Small intestine (tissue), 7 donors: ENCODE results near the gene ORC4. TPM values are rescaled to one million over a fixed set of nuclear protein-coding genes. Genes with fewer than 3 reads are reported as not detected.
A peak's percentile ranks its signal among the peaks of the same experiment; 100 is the strongest.

Experiments used
- DNase-seq, 2 donors: peaks; one replicate each; pipeline versions ENCODE4 v3.0.0 to v3.0.0-alpha.2; 2013
- FAIRE-seq: peaks from 2 replicates; lab custom pipeline; 2012; peaks lifted over from hg19 to GRCh38; lab: Jason Lieb, UNC
- H3K27ac ChIP-seq, 3 donors: one replicate each; pipeline ENCODE4 v1.5.1; 2013; ENCODE audit warnings: low read length in 2 of 3, mild to moderate bottlenecking in 2 of 3, control low read depth in 1 of 3, inconsistent platforms in 1 of 3, low read depth in 1 of 3, moderate library complexity in 1 of 3
- H3K27me3 ChIP-seq, 3 donors: one replicate each; pipeline ENCODE4 v1.6.1; 2013; ENCODE audit warnings: low read length in 3 of 3, inconsistent platforms in 1 of 3; ENCODE audit not compliant: control insufficient read depth in 3 of 3, insufficient read depth in 3 of 3
- H3K36me3 ChIP-seq, 3 donors: one replicate each; pipeline ENCODE4 v1.6.1; 2013; ENCODE audit warnings: low read length in 3 of 3, inconsistent platforms in 1 of 3, low read depth in 1 of 3, mild to moderate bottlenecking in 1 of 3, moderate library complexity in 1 of 3; ENCODE audit not compliant: control insufficient read depth in 3 of 3, insufficient read depth in 2 of 3
- H3K4me1 ChIP-seq, 3 donors: one replicate each; pipeline ENCODE4 v1.6.1; 2013; ENCODE audit warnings: low read length in 2 of 3, inconsistent platforms in 1 of 3, low read depth in 1 of 3, mild to moderate bottlenecking in 1 of 3, moderate library complexity in 1 of 3; ENCODE audit not compliant: control insufficient read depth in 3 of 3, insufficient read depth in 2 of 3
- H3K4me3 ChIP-seq, 3 donors: one replicate each; pipeline ENCODE4 v1.5.1; 2013; ENCODE audit warnings: low read length in 3 of 3, control low read depth in 1 of 3, inconsistent platforms in 1 of 3, low read depth in 1 of 3, mild to moderate bottlenecking in 1 of 3, moderate library complexity in 1 of 3
- H3K9me3 ChIP-seq, 2 donors: one replicate each; pipeline ENCODE4 v1.6.1; 2013; ENCODE audit warnings: low read depth in 1 of 2, low read length in 1 of 2; ENCODE audit not compliant: control insufficient read depth in 2 of 2, insufficient read depth in 1 of 2
- WGBS, 3 donors: extraction: QIAGEN DNeasy Blood & Tissue Kit; methylation state at CpG; one replicate each; pipeline ENCODE4 v1.1.7; 2013; 5-methylcytosine and 5-hydroxymethylcytosine counted together
- polyA plus RNA-seq, 4 donors: library from polyadenylated mRNA; stranded (reverse) in 3 of 4; unstranded in 1 of 4; fragments of 200-250 nt in 3 of 4; fragments of 120-200 nt in 1 of 4; gene quantifications; one replicate each; pipeline versions ENCODE4 v1.2.1 to v1.2.3, GENCODE V29; 2013
- donor health status: healthy with polysubstance abuse.
- donor health status: control.
- donor health status: control.
- donor health status: Bipolar disorder and iron deficiency.
- donor health status: healthy.

The ORC4 gene
- polyA plus RNA-seq, 4 donors, result 10.1 to 47.7 (median 13.5) TPM

- 82 to 95% (median 93%) methylated on average over 1 of the region's 1 CpG for WGBS, 3 donors
- FAIRE-seq (no peak), DNase-seq (no peak)
- H3K27me3 ChIP-seq, result no peaks in the 10 kb centered on the region
- no peaks in the 10 kb centered on the region for H3K36me3 ChIP-seq
- no peaks in the 10 kb centered on the region for H3K4me1 ChIP-seq
- no peaks in the 10 kb centered on the region for H3K9me3 ChIP-seq
- H3K27ac ChIP-seq, result no peak overlapping the region
- H3K4me3 ChIP-seq, result no peak overlapping the region
Observed at GRCh38 chr2:148048475-148049221, 28.1 kb upstream of the ORC4 start.

- 71 to 94% (median 72%) methylated on average over 1 of the region's 1 CpG for WGBS, 3 donors
- Histone ChIP-seq H3K36me3 (no peaks in the 10 kb centered on the region), H3K4me3 (no peak overlapping the region), H3K27ac (no peak overlapping the region), H3K9me3 (no peaks in the 10 kb centered on the region), H3K27me3 (no peaks in the 10 kb centered on the region), H3K4me1 (no peaks in the 10 kb centered on the region)
- DNase-seq (no peak), FAIRE-seq (no peak)
Observed at GRCh38 chr2:148046802-148047201, 26.3 kb upstream of the ORC4 start.

- no peaks in the 10 kb centered on the region for H3K9me3 ChIP-seq
- DNase-seq, result no peak
- H3K4me3 ChIP-seq, result no peak overlapping the region
- H3K27me3 ChIP-seq, result no peaks in the 10 kb centered on the region
- FAIRE-seq, result no peak
- H3K4me1 ChIP-seq, result no peaks in the 10 kb centered on the region
- WGBS, 3 donors, result 96 to 99% (median 99%) methylated on average over 2 of the region's 2 CpGs
- H3K27ac ChIP-seq, result no peak overlapping the region
- peaks cover 0 to 3% (median 0%) of the 10 kb centered on the region in 3 donors for H3K36me3 ChIP-seq
Observed at GRCh38 chr2:148044322-148044721, 23.8 kb upstream of the ORC4 start.

GRCh38 chr2:148042219-148042618, 21.7 kb upstream of the ORC4 start:
- Histone ChIP-seq H3K9me3 (no peaks in the 10 kb centered on the region), H3K27me3 (no peaks in the 10 kb centered on the region)
- FAIRE-seq, result no peak

GRCh38 chr2:148039783-148040182, 19.2 kb upstream of the ORC4 start:
- no peak for DNase-seq
- Histone ChIP-seq H3K27ac (no peak overlapping the region), H3K27me3 (no peaks in the 10 kb centered on the region), H3K4me1 (no peaks in the 10 kb centered on the region), H3K9me3 (no peaks in the 10 kb centered on the region), H3K4me3 (no peak overlapping the region), H3K36me3 (peaks cover 0 to 3% (median 0%) of the 10 kb centered on the region in 3 donors)
- FAIRE-seq, result no peak
- 87 to 97% (median 92%) methylated on average over 1 of the region's 1 CpG for WGBS, 3 donors

More at GRCh38 chr2:148042219-148042618, 21.7 kb upstream of the ORC4 start:
- Histone ChIP-seq H3K27ac (no peak overlapping the region), H3K4me1 (no peaks in the 10 kb centered on the region), H3K36me3 (peaks cover 0 to 3% (median 0%) of the 10 kb centered on the region in 3 donors), H3K4me3 (no peak overlapping the region)
- WGBS, 3 donors, result 88 to 96% (median 96%) methylated on average over 2 of the region's 2 CpGs
- no peak for DNase-seq

GRCh38 chr2:148032215-148032614, 11.7 kb upstream of the ORC4 start:
- Histone ChIP-seq H3K27ac (no peak overlapping the region), H3K9me3 (no peaks in the 10 kb centered on the region), H3K4me3 (no peak overlapping the region), H3K36me3 (peaks cover 0 to 3% (median 0%) of the 10 kb centered on the region in 3 donors), H3K27me3 (no peaks in the 10 kb centered on the region), H3K4me1 (no peaks in the 10 kb centered on the region)
- 77 to 91% (median 84%) methylated on average over 4 of the region's 4 CpGs for WGBS, 3 donors
- FAIRE-seq (no peak), DNase-seq (no peak)

GRCh38 chr2:148031152-148031551, 10.6 kb upstream of the ORC4 start:
- no peaks in the 10 kb centered on the region for H3K27me3 ChIP-seq
- H3K4me3 ChIP-seq, result no peak overlapping the region
- FAIRE-seq (no peak), DNase-seq (no peak)
- H3K4me1 ChIP-seq, result no peaks in the 10 kb centered on the region
- peaks cover 0 to 3% (median 0%) of the 10 kb centered on the region in 3 donors for H3K36me3 ChIP-seq
- H3K9me3 ChIP-seq, result no peaks in the 10 kb centered on the region
- H3K27ac ChIP-seq, result no peak overlapping the region

GRCh38 chr2:148028781-148029180, 8.2 kb upstream of the ORC4 start:
- H3K27ac ChIP-seq, result no peak overlapping the region
- 76 to 100% (median 95%) methylated on average over 1 of the region's 1 CpG for WGBS, 3 donors
- DNase-seq (no peak), FAIRE-seq (no peak)
- no peaks in the 10 kb centered on the region for H3K27me3 ChIP-seq
- H3K36me3 ChIP-seq, result peaks cover 0 to under 1% (median 0%) of the 10 kb centered on the region in 3 donors
- H3K4me1 ChIP-seq, result no peaks in the 10 kb centered on the region
- H3K9me3 ChIP-seq, result no peaks in the 10 kb centered on the region
- H3K4me3 ChIP-seq, result no peak overlapping the region

- H3K36me3 ChIP-seq, result no peaks in the 10 kb centered on the region
- no peaks in the 10 kb centered on the region for H3K9me3 ChIP-seq
- DNase-seq, result no peak
- H3K27ac ChIP-seq, result no peak overlapping the region
- H3K27me3 ChIP-seq, result no peaks in the 10 kb centered on the region
- FAIRE-seq, result peak; percentile 62
- WGBS, 3 donors, result 78 to 96% (median 96%) methylated on average over 1 of the region's 1 CpG
- no peaks in the 10 kb centered on the region for H3K4me1 ChIP-seq
- H3K4me3 ChIP-seq, result no peak overlapping the region
Observed at GRCh38 chr2:148027822-148028221, 7.3 kb upstream of the ORC4 start.
